ENCODE measurements around the gene TIMP2. TPM values are rescaled to one million over a fixed set of nuclear protein-coding genes. Genes with fewer than 3 reads are reported as not detected.
A peak's percentile ranks its signal among the peaks of the same experiment; 100 is the strongest.

Gene TIMP2
- total RNA-seq, 4 donors from 2014 or later = 52.9 to 133 (median 82.2) TPM

- Histone ChIP-seq H3K4me3 (replicated peaks in 1 of 3) (peak overlapping the region; percentile 6 to 73 (median 25)), H3K36me3 (no peaks in the 10 kb centered on the region), H3K9me3 (no peaks in the 10 kb centered on the region), H3K4me1 (peaks cover 13 to 30% of the 10 kb centered on the region in 2 donors), H3K27me3 (no peaks in the 10 kb centered on the region), H3K27ac (peak overlapping the region; percentile 4 to 71 (median 70))
- no peak for TF ChIP-seq CTCF (IDR thresholded peaks at IDR 0.05)
- TF ChIP-seq POLR2A (IDR thresholded peaks at IDR 0.05) = peak in 1 of 2 donors; percentile 12
- intact Hi-C loops (cut with DNase I) = loop anchor here (5.0 kb wide), 1 partner anchor 48 kb away; no protein-coding TSS in a partner anchor
- WGBS, 2 donors = 6 to 16% methylated on average over 8 to 22 of the region's 28 CpGs
- peak; percentile 84 to 86 for DNase-seq
Observed at GRCh38 chr17:78923660-78924453, 1.3 kb downstream of the TIMP2 start.

GRCh38 chr17:78922816-78923498 is 2.2 kb downstream of the TIMP2 start:
- H3K27ac ChIP-seq = peak overlapping the region in 1 of 3 donors; percentile 71
- intact Hi-C loops (cut with DNase I) = loop anchor here (5.0 kb wide), 1 partner anchor 49 kb away; no protein-coding TSS in a partner anchor
- peaks cover 13 to 30% of the 10 kb centered on the region in 2 donors for H3K4me1 ChIP-seq

GRCh38 chr17:78921437-78921971 is 3.7 kb downstream of the TIMP2 start:
- Histone ChIP-seq H3K4me1 (peaks cover 13 to 32% of the 10 kb centered on the region in 2 donors), H3K27me3 (no peaks in the 10 kb centered on the region), H3K9me3 (no peaks in the 10 kb centered on the region), H3K27ac (no peak overlapping the region), H3K4me3 (replicated peaks in 1 of 3) (no peak overlapping the region), H3K36me3 (no peaks in the 10 kb centered on the region)
- TF ChIP-seq CTCF (IDR thresholded peaks at IDR 0.05) = no peak
- TF ChIP-seq POLR2A (IDR thresholded peaks at IDR 0.05) = no peak
- intact Hi-C loops (cut with DNase I) = loop anchor here (5.0 kb wide), 1 partner anchor 51 kb away; no protein-coding TSS in a partner anchor
- DNase-seq = no peak
- 75 to 82% methylated on average over 6 to 8 of the region's 8 CpGs for WGBS, 2 donors

More at GRCh38 chr17:78922816-78923498, 2.2 kb downstream of the TIMP2 start:
- H3K4me3 ChIP-seq (replicated peaks in 1 of 3) = peak overlapping the region in 1 of 3 donors; percentile 73
- DNase-seq = no peak
- H3K36me3 ChIP-seq = no peaks in the 10 kb centered on the region
- TF ChIP-seq CTCF (IDR thresholded peaks at IDR 0.05) (no peak), POLR2A (IDR thresholded peaks at IDR 0.05) (no peak)
- no peaks in the 10 kb centered on the region for H3K27me3 ChIP-seq
- H3K9me3 ChIP-seq = no peaks in the 10 kb centered on the region
- WGBS, 2 donors = 77 to 79% methylated on average over 11 of the region's 13 CpGs

DNA sequence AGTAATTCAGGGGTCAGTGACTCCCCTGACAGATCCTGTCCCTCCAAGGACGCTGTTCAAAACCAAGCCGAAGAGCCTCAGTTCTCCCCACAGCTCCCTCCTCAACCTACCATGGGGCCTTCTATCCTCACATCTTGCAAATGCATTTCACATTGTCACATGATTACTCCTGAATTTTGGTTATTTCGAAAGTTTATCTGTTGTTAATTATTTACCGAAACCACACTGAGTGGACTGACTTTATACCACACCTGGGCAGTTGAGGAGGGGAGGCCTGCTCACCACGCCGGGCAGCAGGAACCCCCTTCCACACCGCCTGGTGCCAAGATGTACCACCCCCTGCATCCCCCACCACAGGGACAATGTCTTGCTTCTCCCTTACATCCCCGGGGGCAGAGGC is 4.7 kb downstream of the TIMP2 start:
- Histone ChIP-seq H3K4me3 (replicated peaks in 1 of 3) (no peak overlapping the region), H3K9me3 (no peaks in the 10 kb centered on the region), H3K4me1 (peaks cover 13 to 35% of the 10 kb centered on the region in 2 donors), H3K27me3 (no peaks in the 10 kb centered on the region), H3K36me3 (no peaks in the 10 kb centered on the region), H3K27ac (no peak overlapping the region)
- no peak for TF ChIP-seq CTCF (IDR thresholded peaks at IDR 0.05)
- no peak for TF ChIP-seq POLR2A (IDR thresholded peaks at IDR 0.05)
- intact Hi-C loops (cut with DNase I) = loop anchor here (5.0 kb wide), 1 partner anchor 52 kb away; no protein-coding TSS in a partner anchor
- 88 to 91% methylated on average over 8 of the region's 8 CpGs for WGBS, 2 donors
- DNase-seq = no peak
